Measurements from ENCODE around the gene CACNA2D4.

Gene CACNA2D4

GRCh38 chr12:1811948-1812291 lies 106.5 kb downstream of the CACNA2D4 start:
- DNase-seq = no peak

GRCh38 chr12:1811281-1811947 lies 107.0 kb downstream of the CACNA2D4 start:
- DNase-seq = peak; percentile 67

- no peak for DNase-seq
Measured at GRCh38 chr12:1810931-1811280, 107.5 kb downstream of the CACNA2D4 start.

- no peak for DNase-seq
Measured at GRCh38 chr12:1810201-1810930, 108.1 kb downstream of the CACNA2D4 start.

- DNase-seq = no peak
Measured at GRCh38 chr12:1809591-1810190, 108.8 kb downstream of the CACNA2D4 start.

- no peak for DNase-seq
Measured at GRCh38 chr12:1808798-1809480, 109.5 kb downstream of the CACNA2D4 start.

GRCh38 chr12:1808036-1808797 lies 110.2 kb downstream of the CACNA2D4 start:
- DNase-seq = no peak

GRCh38 chr12:1807087-1807860 lies 111.2 kb downstream of the CACNA2D4 start:
- DNase-seq = no peak

GRCh38 chr12:1806301-1807086 lies 112.0 kb downstream of the CACNA2D4 start:
- DNase-seq = no peak

GRCh38 chr12:1805441-1806081 lies 112.9 kb downstream of the CACNA2D4 start:
- no peak for DNase-seq

- DNase-seq = peak; percentile 90
Measured at GRCh38 chr12:1804545-1805332, 113.7 kb downstream of the CACNA2D4 start.

- no peak for DNase-seq
Measured at GRCh38 chr12:1803736-1804135, 114.7 kb downstream of the CACNA2D4 start.

GRCh38 chr12:1801303-1801975 lies 117.0 kb downstream of the CACNA2D4 start:
- peak; percentile 16 for DNase-seq

GRCh38 chr12:1800401-1801302 lies 117.8 kb downstream of the CACNA2D4 start:
- DNase-seq = peak; percentile 22

- DNase-seq = no peak
Measured at GRCh38 chr12:1799882-1800400, 118.5 kb downstream of the CACNA2D4 start.

GRCh38 chr12:1799051-1799881 lies 119.2 kb downstream of the CACNA2D4 start:
- DNase-seq = peak; percentile 19

GRCh38 chr12:1798641-1799020 lies 119.8 kb downstream of the CACNA2D4 start:
- peak; percentile 22 for DNase-seq

Data from stimulated activated CD8-positive, alpha-beta memory T cell treated with anti-CD3 and anti-CD28 coated beads, Interleukin-4, amount 100 ng/mL, for 48 hours (primary cell).